PFSK-1 (cell line): Measurements from ENCODE around the gene CTDNEP1.
A peak's percentile ranks its signal among the peaks of the same experiment; 100 is the strongest.

ENCODE experiments used
- FOXP2 ChIP-seq: optimal IDR thresholded peaks from 2 replicates; pipeline ENCODE3; 2011; ENCODE audit warnings: borderline replicate concordance, control low read depth, inconsistent platforms; ENCODE audit not compliant: insufficient read depth; ENCODE audit errors: extremely low read length, extremely low read depth
- POLR2AphosphoS5 ChIP-seq: IDR thresholded peaks from 2 replicates; pipeline ENCODE4 v1.6.1; 2012; ENCODE audit warnings: low read depth, mild to moderate bottlenecking, control low read depth, low read length, moderate library complexity
- SIN3A ChIP-seq: IDR thresholded peaks from 2 replicates; pipeline ENCODE4 v1.6.1; 2012; ENCODE audit warnings: mild to moderate bottlenecking, low read length, moderate library complexity, borderline replicate concordance; ENCODE audit not compliant: insufficient read depth
- TAF1 ChIP-seq: IDR thresholded peaks from 2 replicates; pipeline ENCODE4 v1.6.1; 2012; ENCODE audit warnings: low read length, control low read depth, borderline replicate concordance; ENCODE audit not compliant: insufficient read depth
- TF ChIP-seq, protein P1 (sequence below), 2 experiments: IDR thresholded peaks; 2 replicates each; pipeline versions ENCODE4 v1.6.1 to v1.8.0; 2011 to 2012; ENCODE audit warnings: low read depth in 2 of 2, low read length in 2 of 2, control low read depth in 1 of 2, inconsistent platforms in 1 of 2, mild to moderate bottlenecking in 1 of 2, moderate library complexity in 1 of 2; ENCODE audit not compliant: insufficient read depth in 1 of 2

DNA sequence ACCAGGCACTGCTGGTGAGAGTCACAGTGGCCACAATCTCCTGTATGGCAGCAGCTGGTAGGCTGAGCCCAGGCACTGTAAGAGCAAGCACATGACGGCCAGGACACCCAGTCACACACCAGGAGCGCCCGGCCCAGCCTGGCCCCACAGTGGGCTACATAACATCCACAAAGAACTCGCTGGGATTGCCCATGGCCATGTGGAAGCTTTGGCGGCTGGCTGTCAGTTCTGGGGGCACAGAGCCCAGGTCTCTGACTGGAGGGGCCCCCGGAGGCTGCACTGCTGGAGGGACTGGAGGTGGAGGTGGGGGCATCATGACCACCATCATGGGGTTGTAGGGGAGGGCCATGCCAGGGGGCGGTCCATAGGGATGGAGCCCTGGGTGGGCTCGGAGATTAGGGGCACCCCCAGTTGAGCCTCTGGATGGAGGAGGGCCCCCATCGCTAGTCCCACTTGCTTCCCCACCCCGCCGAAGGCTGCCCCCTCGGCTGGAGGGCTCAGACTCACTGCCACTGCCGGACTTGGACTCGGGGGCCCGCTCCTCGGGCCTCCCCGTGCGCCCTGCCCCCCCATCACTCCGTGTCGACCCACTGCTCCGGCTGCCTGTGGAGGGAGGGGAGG, 25.7 kb downstream of the CTDNEP1 start:
- peak; percentile 49; the same call in 1 of the 2 replicates for TF ChIP-seq POLR2AphosphoS5
- TF ChIP-seq TAF1: no peak
- TF ChIP-seq SIN3A: no peak
- TF ChIP-seq, protein P1, sequence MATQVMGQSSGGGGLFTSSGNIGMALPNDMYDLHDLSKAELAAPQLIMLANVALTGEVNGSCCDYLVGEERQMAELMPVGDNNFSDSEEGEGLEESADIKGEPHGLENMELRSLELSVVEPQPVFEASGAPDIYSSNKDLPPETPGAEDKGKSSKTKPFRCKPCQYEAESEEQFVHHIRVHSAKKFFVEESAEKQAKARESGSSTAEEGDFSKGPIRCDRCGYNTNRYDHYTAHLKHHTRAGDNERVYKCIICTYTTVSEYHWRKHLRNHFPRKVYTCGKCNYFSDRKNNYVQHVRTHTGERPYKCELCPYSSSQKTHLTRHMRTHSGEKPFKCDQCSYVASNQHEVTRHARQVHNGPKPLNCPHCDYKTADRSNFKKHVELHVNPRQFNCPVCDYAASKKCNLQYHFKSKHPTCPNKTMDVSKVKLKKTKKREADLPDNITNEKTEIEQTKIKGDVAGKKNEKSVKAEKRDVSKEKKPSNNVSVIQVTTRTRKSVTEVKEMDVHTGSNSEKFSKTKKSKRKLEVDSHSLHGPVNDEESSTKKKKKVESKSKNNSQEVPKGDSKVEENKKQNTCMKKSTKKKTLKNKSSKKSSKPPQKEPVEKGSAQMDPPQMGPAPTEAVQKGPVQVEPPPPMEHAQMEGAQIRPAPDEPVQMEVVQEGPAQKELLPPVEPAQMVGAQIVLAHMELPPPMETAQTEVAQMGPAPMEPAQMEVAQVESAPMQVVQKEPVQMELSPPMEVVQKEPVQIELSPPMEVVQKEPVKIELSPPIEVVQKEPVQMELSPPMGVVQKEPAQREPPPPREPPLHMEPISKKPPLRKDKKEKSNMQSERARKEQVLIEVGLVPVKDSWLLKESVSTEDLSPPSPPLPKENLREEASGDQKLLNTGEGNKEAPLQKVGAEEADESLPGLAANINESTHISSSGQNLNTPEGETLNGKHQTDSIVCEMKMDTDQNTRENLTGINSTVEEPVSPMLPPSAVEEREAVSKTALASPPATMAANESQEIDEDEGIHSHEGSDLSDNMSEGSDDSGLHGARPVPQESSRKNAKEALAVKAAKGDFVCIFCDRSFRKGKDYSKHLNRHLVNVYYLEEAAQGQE (IDR thresholded peaks at IDR 0.05; ENCODE audit: insufficient read depth in 1 of 2, low read depth in 2 of 2, low read length in 2 of 2): no peak
- TF ChIP-seq FOXP2: no peak
